ENCODE data around the gene SH2D7.

Gene SH2D7

DNA sequence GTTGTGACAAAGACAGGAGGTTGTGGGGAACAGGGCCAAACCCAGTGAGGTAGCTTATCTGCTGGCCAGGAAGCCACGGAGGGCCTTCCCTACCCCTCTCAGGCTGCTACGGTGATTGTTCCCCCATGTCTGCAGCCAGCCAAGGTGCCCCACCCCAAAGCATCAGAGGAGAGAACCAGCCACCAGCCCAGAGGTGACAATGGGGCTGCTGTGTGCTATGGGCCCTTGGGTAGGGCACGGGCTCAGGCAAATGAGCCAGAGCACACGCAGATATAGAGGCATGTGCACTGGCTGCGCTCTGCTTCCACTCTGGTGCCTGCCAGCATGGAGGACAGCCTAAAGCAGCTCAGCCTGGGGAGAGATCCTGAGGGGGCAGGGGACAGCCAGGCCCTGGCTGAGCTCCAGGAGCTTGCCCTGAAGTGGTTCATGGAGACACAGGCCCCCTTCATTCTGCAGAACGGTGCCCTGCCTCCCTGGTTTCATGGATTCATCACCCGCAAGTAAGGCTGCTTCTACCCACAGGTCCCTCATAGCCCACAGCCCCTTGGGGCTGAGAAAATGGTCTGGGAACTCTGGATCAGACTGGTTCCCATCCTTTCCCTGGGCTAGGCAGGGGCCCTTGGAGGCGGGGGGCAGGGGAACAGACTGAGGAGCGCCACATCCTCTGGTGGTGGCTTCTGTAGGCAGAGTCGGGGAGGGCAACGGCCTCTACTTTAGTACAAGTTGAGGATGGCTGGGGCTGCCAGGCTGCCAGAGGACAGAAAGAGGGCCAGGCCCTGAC is at the start of gene SH2D7:
SH2D7 (plus strand) TSS at position 301 of the 781 bp plus-strand sequence; CDS start at position 325, 24 bp downstream.
- no peaks in the 10 kb centered on the region for H3K4me1 ChIP-seq (ENCODE audit: control insufficient read depth, insufficient read depth, low read length)
- DNase-seq (ENCODE audit: low read depth, low spot score) = no peak
- no peak within 1 kb of the TSS for H3K4me3 ChIP-seq (ENCODE audit: low read length)
- H3K36me3 ChIP-seq (ENCODE audit: control insufficient read depth, insufficient read depth, low read length) = no peaks in the 10 kb centered on the region
- WGBS (ENCODE audit: insufficient coverage, insufficient read length) = no CpG with 5 or more reads among the region's 11 CpGs
- H3K27ac ChIP-seq (ENCODE audit: low read length) = no peak within 1 kb of the TSS
- H3K27me3 ChIP-seq (ENCODE audit: control insufficient read depth, insufficient read depth, low read length) = 0 out of 2 replicates have a peak, but pooled peaks cover 2% of the 10 kb centered on the region
- no peaks in the 10 kb centered on the region for H3K9me3 ChIP-seq (ENCODE audit: control insufficient read depth, insufficient read depth, low read length)

DNA sequence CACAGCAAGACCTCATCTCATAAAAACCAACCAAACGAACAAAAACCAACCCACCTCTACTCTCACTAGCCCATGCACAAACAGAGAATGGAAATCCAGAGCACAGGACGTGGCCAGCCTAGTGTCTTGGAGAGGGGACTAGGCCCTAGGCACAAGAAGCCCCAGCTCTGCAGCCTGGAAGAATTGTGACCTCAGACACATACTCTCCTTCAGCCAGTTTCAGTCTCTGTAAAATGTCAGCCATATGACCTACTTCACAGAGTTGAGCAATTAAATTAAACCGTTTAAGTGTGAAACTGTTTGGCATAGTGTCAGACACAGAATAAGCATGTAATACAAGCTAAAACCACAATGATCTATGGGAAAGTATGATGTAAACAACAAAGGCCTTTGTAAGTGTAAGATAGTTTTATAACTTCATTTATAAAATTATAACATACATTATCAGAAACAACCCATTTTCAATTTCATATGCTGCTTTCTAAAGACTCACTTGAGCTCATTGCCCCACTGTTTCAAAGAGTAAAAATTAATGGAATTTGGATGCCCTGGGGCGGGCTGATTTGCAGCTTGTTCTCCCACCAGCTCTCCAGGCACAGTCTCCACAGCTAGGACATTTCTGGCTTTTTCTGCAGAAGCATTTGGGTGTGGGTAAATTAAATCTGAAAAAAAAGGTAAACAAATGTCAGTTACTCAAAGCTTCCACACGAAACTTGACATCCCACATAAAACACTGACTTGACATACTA is 47.8 kb upstream of the SH2D7 start:
- no CpG with 5 or more reads among the region's 5 CpGs for WGBS (ENCODE audit: insufficient coverage, insufficient read length)
- DNase-seq (ENCODE audit: low read depth, low spot score) = no peak
- Histone ChIP-seq H3K27me3 (ENCODE audit: control insufficient read depth, insufficient read depth, low read length) (no peaks in the 10 kb centered on the region), H3K36me3 (ENCODE audit: control insufficient read depth, insufficient read depth, low read length) (no peaks in the 10 kb centered on the region), H3K4me3 (ENCODE audit: low read length) (no peak overlapping the region), H3K9me3 (ENCODE audit: control insufficient read depth, insufficient read depth, low read length) (no peaks in the 10 kb centered on the region), H3K27ac (ENCODE audit: low read length) (no peak overlapping the region), H3K4me1 (ENCODE audit: control insufficient read depth, insufficient read depth, low read length) (no peaks in the 10 kb centered on the region)

GRCh38 chr15:78045189-78045588 is 47.2 kb upstream of the SH2D7 start:
- DNase-seq (ENCODE audit: low read depth, low spot score) = no peak
- no peaks in the 10 kb centered on the region for H3K9me3 ChIP-seq (ENCODE audit: control insufficient read depth, insufficient read depth, low read length)
- peaks cover 1% of the 10 kb centered on the region; the same call in 1 of the 2 replicates for H3K4me1 ChIP-seq (ENCODE audit: control insufficient read depth, insufficient read depth, low read length)
- no peaks in the 10 kb centered on the region for H3K36me3 ChIP-seq (ENCODE audit: control insufficient read depth, insufficient read depth, low read length)
- no peak overlapping the region for H3K4me3 ChIP-seq (ENCODE audit: low read length)
- no peak overlapping the region for H3K27ac ChIP-seq (ENCODE audit: low read length)
- no peaks in the 10 kb centered on the region for H3K27me3 ChIP-seq (ENCODE audit: control insufficient read depth, insufficient read depth, low read length)
- no CpG with 5 or more reads among the region's 1 CpG for WGBS (ENCODE audit: insufficient coverage, insufficient read length)

DNA sequence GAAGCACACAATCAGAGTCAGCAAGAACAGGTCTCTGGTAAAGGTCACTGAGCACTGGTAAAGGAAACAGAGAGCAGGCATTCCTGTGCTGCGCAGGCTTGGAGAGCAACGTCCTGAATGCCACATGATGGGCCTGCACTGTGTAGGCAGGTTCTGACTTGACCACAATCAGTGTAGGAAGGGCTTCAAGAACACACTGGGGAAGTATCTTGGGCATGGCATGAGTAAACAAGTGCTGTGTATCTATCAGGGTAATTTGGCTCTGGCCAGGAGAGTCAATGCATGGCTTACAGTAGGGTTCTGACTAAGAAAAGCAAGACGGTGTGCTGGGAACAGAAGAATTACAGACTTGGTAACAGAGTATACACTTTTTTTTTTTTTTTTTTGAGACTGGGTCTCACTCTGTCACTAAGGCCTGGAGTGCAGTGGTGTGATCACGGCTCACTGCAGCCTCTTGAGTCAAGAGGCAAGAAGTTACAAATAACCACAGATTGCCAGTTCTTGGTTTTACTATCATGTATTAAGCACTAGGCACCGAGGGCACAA is 45.5 kb upstream of the SH2D7 start:
- no peaks in the 10 kb centered on the region for H3K9me3 ChIP-seq (ENCODE audit: control insufficient read depth, insufficient read depth, low read length)
- no CpG with 5 or more reads among the region's 5 CpGs for WGBS (ENCODE audit: insufficient coverage, insufficient read length)
- H3K27me3 ChIP-seq (ENCODE audit: control insufficient read depth, insufficient read depth, low read length) = no peaks in the 10 kb centered on the region
- H3K4me3 ChIP-seq (ENCODE audit: low read length) = no peak overlapping the region
- H3K27ac ChIP-seq (ENCODE audit: low read length) = no peak overlapping the region
- no peak for DNase-seq (ENCODE audit: low read depth, low spot score)
- H3K4me1 ChIP-seq (ENCODE audit: control insufficient read depth, insufficient read depth, low read length) = peaks cover 1% of the 10 kb centered on the region; the same call in 1 of the 2 replicates
- H3K36me3 ChIP-seq (ENCODE audit: control insufficient read depth, insufficient read depth, low read length) = no peaks in the 10 kb centered on the region

- DNase-seq (ENCODE audit: low read depth, low spot score) = no peak
Measured at GRCh38 chr15:78047761-78048627, 44.4 kb upstream of the SH2D7 start.

GRCh38 chr15:78048628-78048920 is 43.8 kb upstream of the SH2D7 start:
- no peaks in the 10 kb centered on the region for H3K36me3 ChIP-seq (ENCODE audit: control insufficient read depth, insufficient read depth, low read length)
- no peak overlapping the region for H3K27ac ChIP-seq (ENCODE audit: low read length)
- peaks cover 2% of the 10 kb centered on the region; the same call in 1 of the 2 replicates for H3K4me1 ChIP-seq (ENCODE audit: control insufficient read depth, insufficient read depth, low read length)
- no peak overlapping the region for H3K4me3 ChIP-seq (ENCODE audit: low read length)
- no CpG with 5 or more reads among the region's 5 CpGs for WGBS (ENCODE audit: insufficient coverage, insufficient read length)
- DNase-seq (ENCODE audit: low read depth, low spot score) = no peak
- no peaks in the 10 kb centered on the region for H3K9me3 ChIP-seq (ENCODE audit: control insufficient read depth, insufficient read depth, low read length)
- H3K27me3 ChIP-seq (ENCODE audit: control insufficient read depth, insufficient read depth, low read length) = no peaks in the 10 kb centered on the region

More at GRCh38 chr15:78047761-78048627, 44.4 kb upstream of the SH2D7 start:
- H3K9me3 ChIP-seq (ENCODE audit: control insufficient read depth, insufficient read depth, low read length) = no peaks in the 10 kb centered on the region
- H3K36me3 ChIP-seq (ENCODE audit: control insufficient read depth, insufficient read depth, low read length) = no peaks in the 10 kb centered on the region
- no peaks in the 10 kb centered on the region for H3K27me3 ChIP-seq (ENCODE audit: control insufficient read depth, insufficient read depth, low read length)
- H3K4me3 ChIP-seq (ENCODE audit: low read length) = no peak overlapping the region
- peaks cover 2% of the 10 kb centered on the region; the same call in 1 of the 2 replicates for H3K4me1 ChIP-seq (ENCODE audit: control insufficient read depth, insufficient read depth, low read length)
- no peak overlapping the region for H3K27ac ChIP-seq (ENCODE audit: low read length)
- WGBS (ENCODE audit: insufficient coverage, insufficient read length) = no CpG with 5 or more reads among the region's 8 CpGs

- no peaks in the 10 kb centered on the region for H3K36me3 ChIP-seq (ENCODE audit: control insufficient read depth, insufficient read depth, low read length)
- H3K4me1 ChIP-seq (ENCODE audit: control insufficient read depth, insufficient read depth, low read length) = peaks cover 2% of the 10 kb centered on the region; the same call in 1 of the 2 replicates
- H3K9me3 ChIP-seq (ENCODE audit: control insufficient read depth, insufficient read depth, low read length) = no peaks in the 10 kb centered on the region
- H3K4me3 ChIP-seq (ENCODE audit: low read length) = no peak overlapping the region
- no CpG with 5 or more reads among the region's 7 CpGs for WGBS (ENCODE audit: insufficient coverage, insufficient read length)
- no peaks in the 10 kb centered on the region for H3K27me3 ChIP-seq (ENCODE audit: control insufficient read depth, insufficient read depth, low read length)
- H3K27ac ChIP-seq (ENCODE audit: low read length) = no peak overlapping the region
- DNase-seq (ENCODE audit: low read depth, low spot score) = no peak
Measured at GRCh38 chr15:78049691-78050440, 42.5 kb upstream of the SH2D7 start.

GRCh38 chr15:78050441-78050809 is 41.9 kb upstream of the SH2D7 start:
- Histone ChIP-seq H3K4me1 (ENCODE audit: control insufficient read depth, insufficient read depth, low read length) (peaks cover 2% of the 10 kb centered on the region; the same call in 1 of the 2 replicates), H3K27me3 (ENCODE audit: control insufficient read depth, insufficient read depth, low read length) (no peaks in the 10 kb centered on the region), H3K27ac (ENCODE audit: low read length) (no peak overlapping the region), H3K4me3 (ENCODE audit: low read length) (no peak overlapping the region), H3K36me3 (ENCODE audit: control insufficient read depth, insufficient read depth, low read length) (no peaks in the 10 kb centered on the region), H3K9me3 (ENCODE audit: control insufficient read depth, insufficient read depth, low read length) (no peaks in the 10 kb centered on the region)
- no peak for DNase-seq (ENCODE audit: low read depth, low spot score)
- WGBS (ENCODE audit: insufficient coverage, insufficient read length) = no CpG with 5 or more reads among the region's 1 CpG

GRCh38 chr15:78050826-78051225 is 41.5 kb upstream of the SH2D7 start:
- Histone ChIP-seq H3K4me1 (ENCODE audit: control insufficient read depth, insufficient read depth, low read length) (peaks cover 2% of the 10 kb centered on the region; the same call in 1 of the 2 replicates), H3K27me3 (ENCODE audit: control insufficient read depth, insufficient read depth, low read length) (no peaks in the 10 kb centered on the region), H3K27ac (ENCODE audit: low read length) (no peak overlapping the region), H3K36me3 (ENCODE audit: control insufficient read depth, insufficient read depth, low read length) (no peaks in the 10 kb centered on the region), H3K9me3 (ENCODE audit: control insufficient read depth, insufficient read depth, low read length) (no peaks in the 10 kb centered on the region), H3K4me3 (ENCODE audit: low read length) (no peak overlapping the region)
- WGBS (ENCODE audit: insufficient coverage, insufficient read length) = no CpG with 5 or more reads among the region's 1 CpG
- DNase-seq (ENCODE audit: low read depth, low spot score) = no peak

Measured in iPS DF 6.9 (cell line).